ENCODE results near the gene PODXL.

Gene PODXL

GRCh38 chr7:131556053-131556908, at the start of gene PODXL:
TSS of gene PODXL (minus strand) at chr7:131556628. CDS start at chr7:131556359, 269 bp downstream.
- DNase-seq (ENCODE audit: low read depth, low spot score): peak; percentile 33
- in situ Hi-C loops (cut with HindIII; ENCODE audit: low sequenced_read_pairs): no loop called here
- TF ChIP-seq, protein P1, sequence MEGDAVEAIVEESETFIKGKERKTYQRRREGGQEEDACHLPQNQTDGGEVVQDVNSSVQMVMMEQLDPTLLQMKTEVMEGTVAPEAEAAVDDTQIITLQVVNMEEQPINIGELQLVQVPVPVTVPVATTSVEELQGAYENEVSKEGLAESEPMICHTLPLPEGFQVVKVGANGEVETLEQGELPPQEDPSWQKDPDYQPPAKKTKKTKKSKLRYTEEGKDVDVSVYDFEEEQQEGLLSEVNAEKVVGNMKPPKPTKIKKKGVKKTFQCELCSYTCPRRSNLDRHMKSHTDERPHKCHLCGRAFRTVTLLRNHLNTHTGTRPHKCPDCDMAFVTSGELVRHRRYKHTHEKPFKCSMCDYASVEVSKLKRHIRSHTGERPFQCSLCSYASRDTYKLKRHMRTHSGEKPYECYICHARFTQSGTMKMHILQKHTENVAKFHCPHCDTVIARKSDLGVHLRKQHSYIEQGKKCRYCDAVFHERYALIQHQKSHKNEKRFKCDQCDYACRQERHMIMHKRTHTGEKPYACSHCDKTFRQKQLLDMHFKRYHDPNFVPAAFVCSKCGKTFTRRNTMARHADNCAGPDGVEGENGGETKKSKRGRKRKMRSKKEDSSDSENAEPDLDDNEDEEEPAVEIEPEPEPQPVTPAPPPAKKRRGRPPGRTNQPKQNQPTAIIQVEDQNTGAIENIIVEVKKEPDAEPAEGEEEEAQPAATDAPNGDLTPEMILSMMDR (IDR thresholded peaks at IDR 0.05; ENCODE audit: low read depth, low read length): no peak
- H3K4me3 ChIP-seq (ENCODE audit: low read depth, low read length): peak within 1 kb of the TSS; percentile 47

DNA sequence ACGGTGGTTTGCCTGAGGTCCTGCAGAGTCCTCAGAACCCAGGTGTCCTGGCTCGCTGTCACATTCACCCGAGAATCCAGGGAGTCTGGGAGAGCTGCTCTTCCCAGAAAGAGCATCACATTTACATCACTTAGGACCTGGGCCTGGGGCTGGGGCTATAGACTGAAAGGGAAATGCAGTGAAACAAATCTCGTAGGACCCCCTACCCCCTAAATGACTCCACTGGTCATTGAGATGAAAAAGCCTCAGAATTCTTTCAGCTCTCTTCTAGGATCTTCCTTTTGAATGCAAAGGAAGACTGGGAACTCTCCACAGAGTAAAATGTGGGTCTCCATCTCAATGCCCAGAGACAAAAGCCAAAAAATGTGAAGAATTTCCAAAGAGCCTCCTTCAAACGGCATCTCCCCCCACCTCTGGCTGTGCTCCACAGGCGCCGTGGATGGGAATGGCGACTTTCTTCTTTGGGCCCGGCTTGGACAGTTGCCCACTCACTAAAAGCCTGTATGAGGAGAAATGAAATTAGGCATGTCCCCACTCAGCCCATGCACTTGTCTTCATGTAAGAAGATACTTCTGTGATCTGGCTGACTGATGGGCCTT, 49.0 kb upstream of the PODXL start:
- H3K4me3 ChIP-seq (ENCODE audit: low read depth, low read length): no peak overlapping the region
- no peak for DNase-seq (ENCODE audit: low read depth, low spot score)
- TF ChIP-seq, protein P1 (IDR thresholded peaks at IDR 0.05; ENCODE audit: low read depth, low read length): no peak
- in situ Hi-C loops (cut with HindIII; ENCODE audit: low sequenced_read_pairs): no loop called here

- in situ Hi-C loops (cut with HindIII; ENCODE audit: low sequenced_read_pairs): no loop called here
- H3K4me3 ChIP-seq (ENCODE audit: low read depth, low read length): no peak overlapping the region
- TF ChIP-seq, protein P1 (IDR thresholded peaks at IDR 0.05; ENCODE audit: low read depth, low read length): no peak
- DNase-seq (ENCODE audit: low read depth, low spot score): peak; percentile 24
These were observed 48.4 kb upstream of the PODXL start for GRCh38 chr7:131604841-131605279.

DNA sequence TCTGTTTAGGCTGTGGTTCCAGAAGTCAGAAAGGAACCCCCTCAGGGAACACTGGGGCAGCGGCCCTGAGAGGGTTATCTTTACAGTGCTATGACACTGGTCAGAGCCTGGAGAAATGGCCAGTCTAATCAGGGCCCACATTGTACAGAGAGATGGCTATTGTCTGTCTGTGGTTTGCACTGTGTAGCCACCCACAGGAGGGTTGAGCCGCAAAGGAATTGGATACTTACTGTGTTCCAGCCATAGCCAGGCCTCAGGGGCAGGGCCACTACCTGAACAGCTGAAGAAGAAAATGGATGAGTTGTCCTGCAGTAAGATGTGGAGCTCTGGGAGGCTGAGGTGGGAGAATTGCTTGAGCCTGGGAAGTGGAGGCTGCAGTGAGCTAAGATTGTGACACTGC, 47.5 kb upstream of the PODXL start:
- in situ Hi-C loops (cut with HindIII; ENCODE audit: low sequenced_read_pairs): no loop called here
- TF ChIP-seq, protein P1 (IDR thresholded peaks at IDR 0.05; ENCODE audit: low read depth, low read length): no peak
- no peak overlapping the region for H3K4me3 ChIP-seq (ENCODE audit: low read depth, low read length)
- DNase-seq (ENCODE audit: low read depth, low spot score): no peak

- in situ Hi-C loops (cut with HindIII; ENCODE audit: low sequenced_read_pairs): no loop called here
These were observed 46.6 kb upstream of the PODXL start for GRCh38 chr7:131602994-131603372.

DNA sequence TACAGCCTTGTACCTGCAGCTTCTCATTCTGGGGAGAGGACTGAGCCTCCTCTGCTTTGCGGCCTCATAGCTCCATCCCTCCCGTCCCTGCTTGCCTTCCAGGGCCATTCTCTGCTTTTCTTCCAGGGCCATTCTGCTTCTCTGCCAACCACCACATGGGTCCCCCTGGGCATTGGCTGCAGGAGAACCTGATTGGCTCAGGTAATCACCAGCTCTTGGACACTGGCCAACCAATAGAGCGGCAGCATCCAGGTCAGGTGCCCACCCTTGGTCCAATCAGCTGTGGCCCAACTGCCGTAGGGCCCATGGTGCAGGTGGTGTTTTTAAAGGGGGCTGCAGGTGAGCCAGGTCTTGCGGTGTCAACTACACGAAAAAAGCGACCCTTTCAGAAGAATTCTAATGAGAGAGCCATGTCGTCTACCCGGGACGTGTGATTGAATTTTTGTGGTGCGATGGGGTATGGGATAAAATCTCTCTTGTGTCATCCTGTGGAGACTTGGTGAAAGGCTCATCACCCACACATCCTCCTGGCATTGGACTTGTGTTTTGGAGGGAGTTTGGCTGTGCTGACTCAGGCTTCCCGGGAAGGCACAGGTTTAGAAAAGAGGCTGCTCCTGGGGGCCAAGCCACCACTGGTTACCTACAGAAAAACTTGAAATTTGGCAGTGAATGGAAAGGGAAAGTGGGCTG, 46.0 kb upstream of the PODXL start:
- no peak overlapping the region for H3K4me3 ChIP-seq (ENCODE audit: low read depth, low read length)
- no peak for DNase-seq (ENCODE audit: low read depth, low spot score)
- TF ChIP-seq, protein P1 (IDR thresholded peaks at IDR 0.05; ENCODE audit: low read depth, low read length): no peak
- in situ Hi-C loops (cut with HindIII; ENCODE audit: low sequenced_read_pairs): no loop called here

More at GRCh38 chr7:131602994-131603372, 46.6 kb upstream of the PODXL start:
- TF ChIP-seq, protein P1 (IDR thresholded peaks at IDR 0.05; ENCODE audit: low read depth, low read length): no peak
- no peak overlapping the region for H3K4me3 ChIP-seq (ENCODE audit: low read depth, low read length)
- DNase-seq (ENCODE audit: low read depth, low spot score): no peak
